Esophagus muscularis mucosa (tissue), 4 donors: Measurements from ENCODE around the gene F12.

ENCODE experiments used
- EP300 ChIP-seq: sonication (generic); formaldehyde crosslinking; IDR thresholded peaks from one replicate; pipeline ENCODE4 v1.6.1; 2017; ENCODE audit warnings: antibody characterized with exemption
- POLR2A ChIP-seq: fragments of 450-650 bp; IDR thresholded peaks from one replicate; pipeline ENCODE4 v1.6.1; 2017; ENCODE audit warnings: antibody characterized with exemption, moderate library complexity, mild to moderate bottlenecking, low read depth
- TF ChIP-seq, protein P1 (sequence below), 3 experiments: fragments of 200-600 bp in 2 of 3; fragments of 450-650 bp in 1 of 3; sonication (generic) in 2 of 3; IDR thresholded peaks; one replicate each; pipeline ENCODE4 v1.5.1; 2017 to 2019; ENCODE audit warnings: antibody characterized with exemption in 3 of 3, mild to moderate bottlenecking in 2 of 3, moderate library complexity in 1 of 3

- TF ChIP-seq, protein P1, sequence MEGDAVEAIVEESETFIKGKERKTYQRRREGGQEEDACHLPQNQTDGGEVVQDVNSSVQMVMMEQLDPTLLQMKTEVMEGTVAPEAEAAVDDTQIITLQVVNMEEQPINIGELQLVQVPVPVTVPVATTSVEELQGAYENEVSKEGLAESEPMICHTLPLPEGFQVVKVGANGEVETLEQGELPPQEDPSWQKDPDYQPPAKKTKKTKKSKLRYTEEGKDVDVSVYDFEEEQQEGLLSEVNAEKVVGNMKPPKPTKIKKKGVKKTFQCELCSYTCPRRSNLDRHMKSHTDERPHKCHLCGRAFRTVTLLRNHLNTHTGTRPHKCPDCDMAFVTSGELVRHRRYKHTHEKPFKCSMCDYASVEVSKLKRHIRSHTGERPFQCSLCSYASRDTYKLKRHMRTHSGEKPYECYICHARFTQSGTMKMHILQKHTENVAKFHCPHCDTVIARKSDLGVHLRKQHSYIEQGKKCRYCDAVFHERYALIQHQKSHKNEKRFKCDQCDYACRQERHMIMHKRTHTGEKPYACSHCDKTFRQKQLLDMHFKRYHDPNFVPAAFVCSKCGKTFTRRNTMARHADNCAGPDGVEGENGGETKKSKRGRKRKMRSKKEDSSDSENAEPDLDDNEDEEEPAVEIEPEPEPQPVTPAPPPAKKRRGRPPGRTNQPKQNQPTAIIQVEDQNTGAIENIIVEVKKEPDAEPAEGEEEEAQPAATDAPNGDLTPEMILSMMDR (IDR thresholded peaks at IDR 0.05): no peak
- no peak for TF ChIP-seq POLR2A
- no peak for TF ChIP-seq EP300
Observed at GRCh38 chr5:177372910-177373309, 36.5 kb downstream of the F12 start.
